MCF 10A (cell line): Measurements from ENCODE around the gene CD248. TPM values are rescaled to one million over a fixed set of nuclear protein-coding genes. Genes with fewer than 3 reads are reported as not detected.
"Not testable (repeated sequence)": the region's sequence is repeated elsewhere in the genome, so short reads cannot be mapped to it uniquely, and the experiment has no call there.

Experiments used
- BruUV-seq: library from RNA; stranded (reverse); fragments of 400-500 nt; replicated peaks from 2 replicates; lab custom pipeline; 2021; lab: Mats Ljungman, UMichigan
- CTCF ChIA-PET: fragments of 300-600 bp; sonication (Branson Sonifier 250); formaldehyde crosslinking; extraction: SDS; loops from one replicate; lab custom pipeline; 2021; ENCODE audit warnings: antibody characterized with exemption, inconsistent platforms; lab: Yijun Ruan, JAX
- POLR2A ChIA-PET: fragments of 300-600, 350-650 bp; sonication (Branson Sonifier 250); formaldehyde crosslinking; extraction: SDS; loops from one replicate; lab custom pipeline; 2020; ENCODE audit warnings: antibody characterized with exemption, inconsistent platforms; lab: Yijun Ruan, JAX
- DNase-seq: peaks from one replicate; pipeline ENCODE4 v3.0.0-alpha.2; 2018; ENCODE audit not compliant: unreplicated experiment
- H3K27ac Mint-ChIP-seq: one replicate; pipeline ENCODE4 v1.8.0; 2022; ENCODE audit warnings: mild to moderate bottlenecking, low read depth, mixed read lengths; ENCODE audit not compliant: unreplicated experiment
- H3K27me3 Mint-ChIP-seq: one replicate; pipeline ENCODE4 v1.8.0; 2022; ENCODE audit warnings: mixed read lengths; ENCODE audit not compliant: insufficient read depth, unreplicated experiment
- H3K36me3 Mint-ChIP-seq: one replicate; pipeline ENCODE4 v1.8.0; 2022; ENCODE audit warnings: mild to moderate bottlenecking, moderate library complexity, mixed read lengths; ENCODE audit not compliant: insufficient read depth, unreplicated experiment
- H3K4me1 Mint-ChIP-seq: one replicate; pipeline ENCODE4 v1.8.0; 2022; ENCODE audit warnings: mixed read lengths; ENCODE audit not compliant: insufficient read depth, unreplicated experiment
- H3K4me3 Mint-ChIP-seq: one replicate; pipeline ENCODE4 v1.8.0; 2022; ENCODE audit warnings: mild to moderate bottlenecking, moderate library complexity, mixed read lengths; ENCODE audit not compliant: unreplicated experiment
- H3K9me3 Mint-ChIP-seq: one replicate; pipeline ENCODE4 v1.8.0; 2022; ENCODE audit warnings: mixed read lengths; ENCODE audit not compliant: unreplicated experiment
- CTCF ChIP-seq: fragments of 200-600 bp; IDR thresholded peaks from one replicate; pipeline ENCODE4 v1.8.0; 2022; ENCODE audit warnings: antibody characterized with exemption, mild to moderate bottlenecking; ENCODE audit not compliant: unreplicated experiment
- intact Hi-C: fragments of 100-400 bp; cut with micrococcal nuclease; formaldehyde crosslinking; loops from 2 replicates; pipeline ENCODE4 v1.14.1; 2022
- total RNA-seq: library from RNA; stranded (reverse); gene quantifications from 2 replicates; pipeline ENCODE4 v1.2.3, GENCODE V29; 2022

The CD248 gene
- total RNA-seq, 1 experiment from 2014 or later: not detected

- peaks cover 19% of the 10 kb centered on the region for H3K36me3 Mint-ChIP-seq
- BruUV-seq: no TSS peak
- no peak for TF ChIP-seq CTCF
- ChIA-PET POLR2A (interaction anchor here (0.8 kb wide), 1 partner anchor 13 kb away, joined by 3 read pairs; no protein-coding TSS in a partner anchor), CTCF (interaction anchor here (1.3 to 1.4 kb wide), 2 partner anchors 25 to 27 kb away, joined by 3 to 5 read pairs; no protein-coding TSS in a partner anchor)
- H3K27me3 Mint-ChIP-seq: no peaks in the 10 kb centered on the region
- H3K4me1 Mint-ChIP-seq: no peaks in the 10 kb centered on the region
- H3K4me3 Mint-ChIP-seq: no peak overlapping the region
- no peak for DNase-seq
- intact Hi-C loops: no loop called here
- H3K27ac Mint-ChIP-seq: no peak overlapping the region
- H3K9me3 Mint-ChIP-seq: no peaks in the 10 kb centered on the region
These were observed 44.7 kb upstream of the CD248 start for GRCh38 chr11:66361502-66361941.

- intact Hi-C loops: no loop called here
- DNase-seq: no peak
- CTCF ChIA-PET: interaction anchor here (0.6 to 1.4 kb wide), 6 partner anchors 9 to 137 kb away, joined by 3 to 5 read pairs (median 3); no protein-coding TSS in a partner anchor
- no peak for TF ChIP-seq CTCF
- Mint-ChIP-seq H3K4me1 (no peaks in the 10 kb centered on the region), H3K4me3 (no peak overlapping the region), H3K27ac (no peak overlapping the region), H3K9me3 (no peaks in the 10 kb centered on the region), H3K27me3 (no peaks in the 10 kb centered on the region), H3K36me3 (peaks cover 14% of the 10 kb centered on the region)
- POLR2A ChIA-PET: interaction anchor here (0.6 to 0.8 kb wide), 3 partner anchors 12 to 161 kb away, joined by 3 read pairs; no protein-coding TSS in a partner anchor
- BruUV-seq: no TSS peak
These were observed 43.7 kb upstream of the CD248 start for GRCh38 chr11:66360406-66361073.

GRCh38 chr11:66359662-66360087 is 42.8 kb upstream of the CD248 start:
- TF ChIP-seq CTCF: no peak
- H3K9me3 Mint-ChIP-seq: no peaks in the 10 kb centered on the region
- no peaks in the 10 kb centered on the region for H3K4me1 Mint-ChIP-seq
- H3K36me3 Mint-ChIP-seq: peaks cover 14% of the 10 kb centered on the region
- ChIA-PET POLR2A (no interaction called here), CTCF (interaction anchor here (0.6 to 0.7 kb wide), 2 partner anchors 22 to 94 kb away, joined by 3 read pairs; no protein-coding TSS in a partner anchor)
- no peak for DNase-seq
- H3K27me3 Mint-ChIP-seq: no peaks in the 10 kb centered on the region
- BruUV-seq: no TSS peak
- H3K27ac Mint-ChIP-seq: no peak overlapping the region
- intact Hi-C loops: no loop called here
- no peak overlapping the region for H3K4me3 Mint-ChIP-seq

GRCh38 chr11:66350560-66351235 is 33.9 kb upstream of the CD248 start:
- H3K9me3 Mint-ChIP-seq, H3K27me3 Mint-ChIP-seq, H3K4me1 Mint-ChIP-seq, DNase-seq, H3K4me3 Mint-ChIP-seq, BruUV-seq, intact Hi-C loops, H3K27ac Mint-ChIP-seq: not testable (repeated sequence)
- ChIA-PET CTCF (interaction anchor here (0.6 to 1.6 kb wide), 6 partner anchors 13 to 912 kb away, joined by 3 to 5 read pairs (median 3); partner anchors contain the start of gene SLC29A2), POLR2A (interaction anchor here (0.6 to 1.1 kb wide), 2 partner anchors 15 to 761 kb away, joined by 3 to 4 read pairs; no protein-coding TSS in a partner anchor)
- peaks cover 49% of the 10 kb centered on the region for H3K36me3 Mint-ChIP-seq
